Erythroblast (primary cell): Measurements from ENCODE around the gene GZMM.

Experiments used
- GATA1 ChIP-seq: IDR thresholded peaks from 2 replicates; pipeline ENCODE4 v1.6.1; 2011; ENCODE audit warnings: low read depth, mild to moderate bottlenecking, control low read depth, low read length, moderate library complexity
- POLR2A ChIP-seq: IDR thresholded peaks from 2 replicates; pipeline ENCODE4 v1.6.1; 2011; ENCODE audit warnings: mild to moderate bottlenecking, low read length

DNA sequence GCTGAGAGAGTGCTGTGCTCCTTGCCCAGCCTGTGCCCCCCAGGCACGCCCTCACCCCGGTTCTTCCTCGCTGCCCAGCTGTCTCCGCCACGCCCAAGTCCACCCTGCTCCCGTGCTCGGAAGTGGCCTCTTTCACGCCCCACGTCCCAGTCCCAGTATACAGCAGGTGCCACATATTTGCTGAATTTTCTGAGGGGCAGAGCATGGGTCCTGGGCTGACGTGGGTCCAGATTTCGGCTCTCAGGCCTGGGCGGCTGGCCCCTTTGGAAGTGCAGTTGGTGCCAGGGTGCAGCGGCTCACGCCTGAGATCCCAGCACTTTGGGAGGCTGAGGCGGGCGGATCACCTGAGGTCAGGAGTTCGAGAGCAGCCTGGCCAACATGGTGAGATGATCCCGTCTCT lies 49.2 kb downstream of the GZMM start:
- no peak for TF ChIP-seq POLR2A
- TF ChIP-seq GATA1 = no peak
